NB4 (cell line): Measurements from ENCODE around the gene RAB40B.

Experiments used
- DNase-seq: peaks from one replicate; pipeline ENCODE4 v3.0.0; 2010; ENCODE audit warnings: low read depth
- H3K4me3 ChIP-seq: one replicate; pipeline ENCODE4 v1.5.1; 2011; ENCODE audit warnings: mild to moderate bottlenecking, low read depth, low read length, moderate library complexity
- MAX ChIP-seq: IDR thresholded peaks from 2 replicates; pipeline ENCODE4 v1.6.1; 2011; ENCODE audit warnings: low read depth, low read length
- MYC ChIP-seq: IDR thresholded peaks from 2 replicates; pipeline ENCODE4 v1.6.1; 2011; ENCODE audit warnings: low read depth, low read length
- POLR2A ChIP-seq: IDR thresholded peaks from 2 replicates; pipeline ENCODE4 v1.6.1; 2011; ENCODE audit warnings: mild to moderate bottlenecking; ENCODE audit not compliant: insufficient read length; ENCODE audit errors: extremely low read depth
- TF ChIP-seq, protein P1 (sequence below): IDR thresholded peaks from one replicate; pipeline ENCODE4 v1.5.1; 2012; ENCODE audit warnings: low read depth, low read length

The RAB40B gene

DNA sequence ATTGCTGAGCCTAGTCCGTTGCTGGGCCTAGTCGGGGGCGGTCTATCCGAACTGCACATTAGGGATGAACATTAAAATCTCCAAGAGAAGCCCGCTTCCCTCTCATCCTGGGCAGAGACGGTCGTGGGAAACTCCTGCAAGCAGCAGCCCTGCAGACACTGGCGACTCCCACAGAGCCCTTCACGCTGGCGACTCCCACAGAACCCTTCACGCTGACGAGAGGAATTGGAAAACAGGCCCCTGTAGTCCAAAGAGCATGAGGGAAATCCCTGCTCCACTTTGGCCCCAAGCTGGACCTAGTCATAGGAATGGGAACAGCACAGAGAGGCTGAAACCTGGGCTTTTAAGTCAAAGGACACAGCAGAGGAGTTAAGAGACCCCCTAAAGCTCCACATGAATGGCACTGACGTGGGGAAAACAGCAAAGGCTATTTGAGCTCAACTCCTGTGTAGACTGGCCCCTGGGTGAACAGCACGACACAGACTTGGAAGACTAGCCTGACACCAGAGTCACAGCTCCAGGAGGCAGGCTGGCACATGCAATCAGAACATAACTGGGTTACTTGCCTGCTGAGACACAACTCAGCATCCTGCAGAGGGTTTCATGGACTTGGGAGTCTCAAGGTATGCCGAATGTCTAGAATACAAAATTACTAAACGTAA is 92.4 kb downstream of the RAB40B start:
- no peak overlapping the region for H3K4me3 ChIP-seq
- no peak for TF ChIP-seq MYC
- TF ChIP-seq POLR2A, result no peak
- TF ChIP-seq, protein P1, sequence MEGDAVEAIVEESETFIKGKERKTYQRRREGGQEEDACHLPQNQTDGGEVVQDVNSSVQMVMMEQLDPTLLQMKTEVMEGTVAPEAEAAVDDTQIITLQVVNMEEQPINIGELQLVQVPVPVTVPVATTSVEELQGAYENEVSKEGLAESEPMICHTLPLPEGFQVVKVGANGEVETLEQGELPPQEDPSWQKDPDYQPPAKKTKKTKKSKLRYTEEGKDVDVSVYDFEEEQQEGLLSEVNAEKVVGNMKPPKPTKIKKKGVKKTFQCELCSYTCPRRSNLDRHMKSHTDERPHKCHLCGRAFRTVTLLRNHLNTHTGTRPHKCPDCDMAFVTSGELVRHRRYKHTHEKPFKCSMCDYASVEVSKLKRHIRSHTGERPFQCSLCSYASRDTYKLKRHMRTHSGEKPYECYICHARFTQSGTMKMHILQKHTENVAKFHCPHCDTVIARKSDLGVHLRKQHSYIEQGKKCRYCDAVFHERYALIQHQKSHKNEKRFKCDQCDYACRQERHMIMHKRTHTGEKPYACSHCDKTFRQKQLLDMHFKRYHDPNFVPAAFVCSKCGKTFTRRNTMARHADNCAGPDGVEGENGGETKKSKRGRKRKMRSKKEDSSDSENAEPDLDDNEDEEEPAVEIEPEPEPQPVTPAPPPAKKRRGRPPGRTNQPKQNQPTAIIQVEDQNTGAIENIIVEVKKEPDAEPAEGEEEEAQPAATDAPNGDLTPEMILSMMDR, result no peak
- TF ChIP-seq MAX, result no peak
- no peak for DNase-seq
